Esophagus muscularis mucosa (tissue), 4 donors: Measurements from ENCODE around the gene ZNF142. TPM values are rescaled to one million over a fixed set of nuclear protein-coding genes. Genes with fewer than 3 reads are reported as not detected.
"Not testable (repeated sequence)": the region's sequence is repeated elsewhere in the genome, so short reads cannot be mapped to it uniquely, and the experiment has no call there.

Source experiments
- DNase-seq: peaks from one replicate; pipeline ENCODE4 v3.0.0-alpha.2; 2017; ENCODE audit errors: extremely low spot score
- H3K27ac ChIP-seq, 4 donors: fragments of 200-600 bp; sonication (generic); replicated peaks in 1 of 4; 1 replicate in 3 of 4; 2 replicates in 1 of 4; pipeline ENCODE4 v1.5.1; 2016 to 2019; ENCODE audit warnings: mild to moderate bottlenecking in 1 of 4
- H3K27me3 ChIP-seq, 4 donors: fragments of 200-600 bp; sonication (generic); one replicate each; pipeline versions ENCODE4 v1.5.1 to v1.6.0; 2016 to 2019
- H3K36me3 ChIP-seq, 4 donors: fragments of 200-600 bp; sonication (generic); one replicate each; pipeline ENCODE4 v1.5.1; 2016 to 2019
- H3K4me1 ChIP-seq, 4 donors: fragments of 200-600 bp; sonication (generic); one replicate each; pipeline ENCODE4 v1.5.1; 2016 to 2019
- H3K4me3 ChIP-seq, 4 donors: fragments of 200-600 bp; sonication (generic); 1 replicate in 2 of 4; 2 replicates in 2 of 4; pipeline ENCODE4 v1.5.1; 2016 to 2019; ENCODE audit warnings: mild to moderate bottlenecking in 4 of 4, moderate library complexity in 1 of 4
- H3K9me3 ChIP-seq, 4 donors: fragments of 200-600 bp; sonication (generic); 1 replicate in 3 of 4; 2 replicates in 1 of 4; pipeline ENCODE4 v1.5.1; 2016 to 2019
- CTCF ChIP-seq, 3 experiments: fragments of 200-600 bp in 2 of 3; fragments of 450-650 bp in 1 of 3; sonication (generic) in 2 of 3; IDR thresholded peaks; one replicate each; pipeline ENCODE4 v1.5.1; 2017 to 2019; ENCODE audit warnings: antibody characterized with exemption in 3 of 3, mild to moderate bottlenecking in 2 of 3, moderate library complexity in 1 of 3
- EP300 ChIP-seq: sonication (generic); formaldehyde crosslinking; IDR thresholded peaks from one replicate; pipeline ENCODE4 v1.6.1; 2017; ENCODE audit warnings: antibody characterized with exemption
- POLR2A ChIP-seq: fragments of 450-650 bp; IDR thresholded peaks from one replicate; pipeline ENCODE4 v1.6.1; 2017; ENCODE audit warnings: antibody characterized with exemption, moderate library complexity, mild to moderate bottlenecking, low read depth
- POLR2AphosphoS5 ChIP-seq, 2 donors: sonication (generic); formaldehyde crosslinking; IDR thresholded peaks; one replicate each; pipeline ENCODE4 v1.6.1; 2017; ENCODE audit warnings: antibody characterized with exemption in 2 of 2
- WGBS: methylation state at CpG from one replicate; pipeline ENCODE4 v1.1.5; 2018; 5-methylcytosine and 5-hydroxymethylcytosine counted together
- intact Hi-C: fragments of 100-400 bp; cut with DNase I; formaldehyde crosslinking; loops from one replicate; pipeline ENCODE4 v1.15.1; 2023
- total RNA-seq, 4 donors: library from RNA; depleted of rRNA; stranded (reverse); fragments of >200 nt; gene quantifications; one replicate each; pipeline versions ENCODE4 v1.1.0 to v1.2.1, GENCODE V29; 2016

The ZNF142 gene
- total RNA-seq, 4 donors from 2014 or later: 17.4 to 33.6 (median 26.3) TPM

- H3K9me3 ChIP-seq: no peaks in the 10 kb centered on the region
- TF ChIP-seq EP300 (no peak), CTCF (IDR thresholded peaks at IDR 0.05) (no peak), POLR2AphosphoS5 (IDR thresholded peaks at IDR 0.05) (no peak), POLR2A (no peak)
- H3K27me3 ChIP-seq: no peaks in the 10 kb centered on the region
- H3K4me1 ChIP-seq: no peaks in the 10 kb centered on the region
- H3K27ac ChIP-seq: no peak overlapping the region
- 87% methylated on average over 3 of the region's 3 CpGs for WGBS
- intact Hi-C loops: no loop called here
- DNase-seq: no peak
- no peak overlapping the region for H3K4me3 ChIP-seq
- H3K36me3 ChIP-seq: peaks cover 33 to 96% (median 68%) of the 10 kb centered on the region in 4 donors
These were observed 35.2 kb upstream of the ZNF142 start for GRCh38 chr2:218694405-218695145.

- no peaks in the 10 kb centered on the region for H3K27me3 ChIP-seq
- DNase-seq: no peak
- H3K9me3 ChIP-seq: no peaks in the 10 kb centered on the region
- intact Hi-C loops: no loop called here
- TF ChIP-seq POLR2AphosphoS5 (IDR thresholded peaks at IDR 0.05): no peak
- no peak for TF ChIP-seq CTCF (IDR thresholded peaks at IDR 0.05)
- no peak for TF ChIP-seq POLR2A
- TF ChIP-seq EP300: no peak
- H3K36me3 ChIP-seq: peaks cover 21 to 75% (median 54%) of the 10 kb centered on the region in 4 donors
- H3K4me1 ChIP-seq: no peaks in the 10 kb centered on the region
- no peak overlapping the region for H3K4me3 ChIP-seq
- H3K27ac ChIP-seq: no peak overlapping the region
These were observed 31.8 kb upstream of the ZNF142 start for GRCh38 chr2:218691234-218691633.

GRCh38 chr2:218687400-218688060, 28.1 kb upstream of the ZNF142 start:
- H3K27ac ChIP-seq, H3K4me1 ChIP-seq, H3K9me3 ChIP-seq, intact Hi-C loops, H3K4me3 ChIP-seq, H3K27me3 ChIP-seq, DNase-seq: not testable (repeated sequence)
- H3K36me3 ChIP-seq: peaks cover 3 to 52% (median 36%) of the 10 kb centered on the region in 4 donors
- WGBS: 22% methylated on average over 5 of the region's 5 CpGs
- peak; percentile 72 to 90 (median 79) for TF ChIP-seq CTCF (IDR thresholded peaks at IDR 0.05)
- peak in 1 of 2 donors; percentile 57 for TF ChIP-seq POLR2AphosphoS5 (IDR thresholded peaks at IDR 0.05)

- TF ChIP-seq EP300: no peak
- TF ChIP-seq POLR2A: no peak
- TF ChIP-seq CTCF (IDR thresholded peaks at IDR 0.05): no peak
- no peak for TF ChIP-seq POLR2AphosphoS5 (IDR thresholded peaks at IDR 0.05)
- peaks cover 16 to 79% (median 44%) of the 10 kb centered on the region in 4 donors for H3K36me3 ChIP-seq
These were observed 20.6 kb upstream of the ZNF142 start for GRCh38 chr2:218680061-218680460.

More at GRCh38 chr2:218680061-218680460, 20.6 kb upstream of the ZNF142 start:
- no peaks in the 10 kb centered on the region for H3K9me3 ChIP-seq
- intact Hi-C loops: no loop called here
- no peaks in the 10 kb centered on the region for H3K27me3 ChIP-seq
- H3K4me3 ChIP-seq: no peak overlapping the region
- no peak overlapping the region for H3K27ac ChIP-seq
- 73% methylated on average over 3 of the region's 3 CpGs for WGBS
- no peaks in the 10 kb centered on the region for H3K4me1 ChIP-seq
- no peak for DNase-seq
